EL (cell line): ENCODE data around the gene CACNG4.

Experiments used
- DNase-seq: peaks from one replicate; pipeline ENCODE4 v3.0.0-alpha.2; 2016

CACNG4 gene

DNA sequence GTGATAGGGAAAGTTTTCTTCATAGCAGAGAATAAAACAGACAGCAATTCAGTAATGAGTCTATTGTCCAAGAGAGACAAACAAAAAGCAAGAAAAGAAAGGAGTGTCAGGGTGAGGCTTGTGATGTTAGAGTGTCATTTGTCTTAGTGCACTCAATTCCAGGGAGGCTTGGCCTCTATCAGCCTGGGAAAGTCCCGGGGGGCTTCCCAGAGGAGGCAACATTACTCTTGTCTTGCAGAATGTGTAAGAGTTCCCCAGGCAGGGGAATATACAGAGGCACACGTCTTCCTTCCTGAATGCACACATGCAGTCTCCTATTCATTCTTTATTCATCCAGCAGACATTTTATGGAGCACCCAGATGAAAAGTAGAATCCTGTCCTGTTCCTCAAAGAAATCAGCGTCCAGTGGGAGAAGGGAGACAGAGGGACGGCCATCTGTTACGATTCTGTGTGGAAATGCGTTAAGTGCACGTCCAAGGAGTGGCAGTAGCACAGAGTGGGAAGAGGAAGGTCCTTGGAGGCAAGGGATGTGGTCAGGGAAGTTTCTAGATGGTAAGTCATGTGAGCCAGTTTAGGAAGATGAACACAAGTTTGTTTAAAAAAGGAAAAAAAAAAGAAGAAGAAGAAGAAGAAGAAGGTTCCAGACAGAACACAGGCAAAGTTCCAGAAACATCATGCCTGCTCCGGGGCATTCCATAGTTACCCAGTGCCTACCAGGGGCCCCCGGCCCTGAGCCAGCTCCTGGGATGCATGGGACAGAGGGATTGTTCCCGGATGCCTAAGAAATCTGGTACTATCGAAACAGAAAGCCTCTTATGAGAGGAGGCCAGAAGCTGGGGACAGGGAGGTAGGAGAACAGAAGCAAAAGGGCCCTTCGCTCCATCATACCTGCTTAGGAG lies 21.1 kb downstream of the CACNG4 start:
- DNase-seq: no peak

DNA sequence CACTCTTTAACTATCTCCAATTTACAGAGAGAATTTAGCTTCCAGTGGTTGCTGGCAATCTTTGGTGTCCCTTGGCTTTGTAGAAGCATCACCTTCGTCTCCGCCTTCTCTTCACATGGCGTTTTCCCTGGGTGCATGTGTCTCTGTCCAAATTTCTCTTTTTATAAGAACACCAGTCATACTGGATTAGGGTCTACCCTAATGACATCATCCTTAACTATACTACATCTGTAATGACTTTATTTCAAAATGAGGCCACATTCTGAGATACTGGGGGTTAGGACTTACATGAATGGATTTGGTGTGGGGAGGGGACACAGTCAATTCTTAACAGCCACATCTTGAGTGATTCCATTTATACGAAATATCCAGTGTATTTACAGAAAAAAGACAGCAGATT lies 22.2 kb downstream of the CACNG4 start:
- DNase-seq: no peak

DNA sequence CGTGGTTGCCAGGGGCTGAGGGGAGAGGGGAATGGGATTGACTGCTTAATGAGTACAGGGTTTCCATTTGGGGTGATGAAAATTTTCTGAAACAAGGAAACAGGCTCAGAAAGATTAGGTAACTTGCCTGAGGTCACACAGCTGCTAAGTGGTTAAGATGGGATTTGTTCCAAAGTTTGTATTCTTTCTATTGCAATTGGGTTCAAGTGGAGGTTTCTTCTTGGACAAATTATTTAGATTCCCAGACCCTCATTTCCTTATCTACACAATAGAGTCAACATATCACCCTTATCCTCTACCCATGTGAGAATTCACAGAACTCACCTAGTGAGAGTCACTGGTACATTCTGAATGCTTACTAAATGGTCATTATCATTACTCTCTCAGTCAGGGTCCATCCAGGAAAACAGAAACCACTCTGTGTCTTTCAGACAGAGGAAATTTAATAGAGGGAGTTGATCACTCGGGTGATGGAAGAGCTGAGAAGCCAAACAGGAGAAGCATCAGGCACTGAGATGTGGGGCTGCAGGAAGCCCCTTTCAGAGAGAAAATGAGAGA lies 22.6 kb downstream of the CACNG4 start:
- no peak for DNase-seq

DNA sequence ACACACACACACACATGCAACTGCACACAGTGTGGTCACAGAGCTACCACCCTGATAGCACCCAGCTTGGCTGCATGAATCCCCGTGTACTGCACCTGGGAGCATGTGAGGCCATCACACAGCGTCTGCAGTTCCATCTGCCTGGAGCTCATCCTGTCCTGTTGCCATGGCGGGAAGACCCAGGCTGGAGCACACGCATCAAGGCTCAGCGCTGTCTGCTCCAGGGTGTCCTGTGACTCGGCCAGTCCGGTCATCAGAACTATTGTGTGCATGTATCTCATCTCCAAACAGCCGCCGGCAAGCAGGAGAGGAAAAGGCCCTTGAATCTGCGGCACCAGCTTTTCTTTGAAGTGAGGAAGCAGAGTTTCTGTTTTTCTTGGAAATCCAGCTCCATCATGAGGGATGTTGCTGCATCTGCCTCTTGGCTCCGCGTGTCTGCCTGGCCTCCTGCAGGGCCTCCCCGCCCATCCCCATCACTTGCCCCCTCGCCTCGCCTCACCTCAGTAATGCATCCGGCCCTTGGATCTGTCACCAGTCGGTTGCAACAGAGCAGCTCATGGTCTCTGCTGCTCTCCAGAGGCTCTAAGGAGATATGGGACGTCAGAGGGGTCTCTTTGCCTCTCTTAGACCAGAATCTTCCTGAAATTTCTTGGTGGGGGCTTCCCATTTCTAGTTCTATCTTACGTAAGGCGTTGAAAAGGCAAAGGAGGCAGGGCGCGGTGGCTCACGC lies 23.7 kb downstream of the CACNG4 start:
- DNase-seq: no peak

DNA sequence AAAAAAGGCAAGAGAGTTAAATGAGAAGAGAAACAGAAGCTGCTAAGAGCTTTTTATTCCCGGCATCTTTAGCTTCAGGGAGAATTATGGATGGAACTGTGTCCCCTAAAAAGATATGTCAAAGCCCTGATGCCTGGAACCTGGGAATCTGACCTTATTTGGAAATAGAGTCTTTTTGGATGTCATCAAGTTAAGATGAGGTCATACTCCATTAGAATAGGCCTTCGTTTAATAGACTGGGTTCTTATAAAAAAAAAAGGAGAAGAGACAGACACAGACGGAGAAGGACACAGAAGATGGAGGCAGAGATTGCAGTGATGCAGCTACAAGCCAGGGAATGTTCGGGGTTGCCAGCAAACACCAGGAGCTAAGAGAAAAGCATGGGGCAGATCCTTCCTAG lies 24.6 kb downstream of the CACNG4 start:
- no peak for DNase-seq

DNA sequence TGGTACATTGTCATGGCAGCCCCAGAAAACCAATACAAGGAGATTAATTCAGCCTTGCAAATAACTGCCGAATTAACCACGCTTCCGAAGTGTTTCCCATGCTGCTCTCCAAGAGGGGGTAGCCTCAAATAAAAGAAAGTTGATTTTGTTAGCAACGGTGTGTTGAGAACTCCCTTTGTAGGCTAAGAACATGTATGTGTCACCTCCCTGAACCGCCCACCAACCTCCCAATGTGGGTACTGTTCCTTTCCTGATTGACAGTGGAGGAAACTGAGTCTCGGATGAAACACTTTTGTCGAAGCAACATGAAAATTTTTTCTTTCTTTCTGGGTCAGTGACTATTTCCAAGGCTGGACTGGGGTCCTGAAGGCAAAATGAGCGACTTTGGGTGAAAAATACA lies 25.1 kb downstream of the CACNG4 start:
- DNase-seq: no peak

DNA sequence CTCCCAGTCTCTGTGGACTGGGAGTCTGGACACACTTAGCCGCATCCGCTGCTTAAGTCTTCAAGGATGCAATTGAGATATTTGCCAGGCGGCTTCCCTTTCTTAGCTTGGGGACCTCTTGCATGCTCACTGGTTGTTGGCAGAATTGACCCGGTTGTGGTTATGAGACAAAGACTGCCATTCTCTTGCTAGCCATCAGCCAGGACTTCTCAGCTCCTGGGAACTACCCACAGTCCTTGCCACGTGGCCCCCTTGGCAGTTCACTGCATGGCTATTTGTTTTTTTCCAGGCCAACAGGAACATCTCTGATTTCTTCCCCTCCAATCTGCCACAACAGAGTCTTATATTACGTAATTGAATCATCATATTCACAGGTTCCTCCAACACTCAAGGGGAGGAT lies 25.5 kb downstream of the CACNG4 start:
- no peak for DNase-seq

DNA sequence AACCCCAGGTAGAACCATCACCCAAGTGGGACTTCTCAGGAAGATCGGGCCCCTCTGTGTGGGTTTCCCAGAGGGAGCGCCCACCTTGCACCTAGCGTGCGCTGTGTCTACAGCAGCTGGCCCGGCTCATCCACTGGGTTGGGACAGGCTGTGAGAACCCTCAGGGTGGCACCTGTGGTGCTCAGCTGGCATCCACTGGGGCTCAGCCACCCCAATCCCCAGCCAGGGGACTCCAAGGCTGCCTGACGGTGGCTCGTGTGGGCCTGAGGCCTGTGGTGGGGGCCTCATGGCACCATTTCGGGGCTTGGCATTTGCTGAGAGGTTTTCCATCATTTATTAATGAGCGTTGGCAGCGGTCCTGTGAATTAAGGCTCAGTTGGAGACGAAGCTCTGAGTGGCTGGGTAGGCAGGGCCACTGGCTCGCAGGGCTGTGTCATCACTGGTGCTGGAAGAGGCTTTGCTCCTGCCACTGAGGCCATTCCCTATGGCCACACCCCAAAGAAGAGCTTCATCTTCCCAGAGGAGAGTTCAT lies 28.5 kb downstream of the CACNG4 start:
- no peak for DNase-seq

DNA sequence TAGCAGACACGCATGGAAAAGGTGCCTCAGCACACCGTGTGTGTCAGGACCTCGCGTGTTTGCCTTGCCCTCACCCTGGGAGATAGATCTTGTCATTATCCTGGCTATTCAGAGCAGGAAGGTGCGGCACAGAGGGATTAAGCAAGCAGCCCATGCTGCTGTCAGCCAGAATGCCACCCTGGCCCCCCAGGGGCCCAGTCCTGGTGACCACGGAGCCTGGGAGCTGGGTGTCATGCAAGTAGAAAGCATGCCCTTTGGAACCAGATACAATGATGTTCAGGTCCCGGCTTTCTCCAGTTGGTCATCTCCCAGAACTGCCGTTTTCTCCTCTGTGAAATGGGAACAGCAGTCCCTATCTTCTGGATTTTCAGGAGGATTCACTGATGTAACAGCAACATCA lies 29.9 kb downstream of the CACNG4 start:
- no peak for DNase-seq

DNA sequence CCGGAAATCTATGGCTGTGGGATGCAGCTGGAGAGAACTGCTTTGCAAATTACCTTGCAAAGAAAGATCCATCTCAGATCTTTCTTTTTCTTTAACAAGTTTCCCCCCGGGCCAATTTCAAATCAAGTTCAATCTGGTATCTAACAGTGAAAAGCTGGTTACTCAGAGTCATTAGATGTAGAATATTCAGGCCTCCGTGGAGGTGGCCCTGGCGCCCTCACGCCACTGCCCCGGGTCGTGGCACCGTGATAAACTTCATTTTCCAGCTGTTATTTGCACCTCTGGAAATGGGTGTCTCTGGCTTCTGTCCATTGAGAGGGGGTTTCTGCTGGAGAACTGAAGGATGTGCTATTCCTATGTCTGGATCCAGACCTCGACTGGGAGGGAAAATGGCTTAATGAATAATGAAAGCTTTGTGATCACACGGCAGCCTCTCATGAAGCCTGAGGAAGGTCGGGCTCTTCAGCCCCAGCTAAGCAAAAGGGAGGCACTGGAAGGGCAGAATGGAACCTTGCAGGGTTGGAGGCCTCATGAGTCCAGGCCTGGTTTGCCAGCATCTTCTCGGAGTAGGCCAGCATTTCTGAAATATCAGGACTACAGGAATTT lies 30.5 kb downstream of the CACNG4 start:
- DNase-seq: no peak

DNA sequence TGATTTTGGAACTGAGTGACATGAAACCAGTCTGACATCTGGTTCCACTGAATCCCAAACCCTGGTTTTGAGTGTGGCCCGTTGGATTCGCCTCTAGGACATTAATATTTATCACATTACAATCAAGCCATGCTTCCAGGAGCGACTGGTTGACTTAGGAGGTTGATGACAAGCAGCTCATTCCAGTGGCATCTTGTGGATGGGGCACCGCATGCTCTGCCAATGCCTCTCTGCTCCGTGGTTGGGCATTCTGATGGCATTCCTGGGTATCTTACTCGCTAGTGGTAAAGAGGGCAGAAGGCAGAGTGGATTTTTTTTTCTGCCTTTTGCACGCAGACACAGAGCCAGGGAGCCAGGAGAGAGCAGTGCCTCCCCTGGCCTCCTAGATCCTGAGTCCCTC lies 31.4 kb downstream of the CACNG4 start:
- no peak for DNase-seq

DNA sequence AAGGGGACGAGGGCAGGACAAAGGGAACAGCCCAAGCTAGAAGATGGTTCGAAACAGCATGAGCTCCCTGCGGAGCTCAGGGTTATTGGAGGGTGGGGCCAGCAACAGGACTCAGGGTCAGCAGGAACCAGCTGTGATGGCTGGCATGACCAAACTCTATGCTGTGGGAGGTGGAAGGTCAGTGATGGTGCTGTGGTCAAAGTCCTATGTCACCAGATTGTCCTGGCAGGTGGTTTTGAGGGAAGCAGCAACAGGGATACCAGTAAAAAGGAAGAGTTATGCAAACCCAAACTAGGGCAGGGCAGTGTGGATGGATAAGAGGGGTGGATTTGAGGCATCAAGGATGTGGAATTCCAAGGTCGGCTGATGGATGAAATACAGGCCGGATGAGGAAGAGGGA lies 32.4 kb downstream of the CACNG4 start:
- no peak for DNase-seq

DNA sequence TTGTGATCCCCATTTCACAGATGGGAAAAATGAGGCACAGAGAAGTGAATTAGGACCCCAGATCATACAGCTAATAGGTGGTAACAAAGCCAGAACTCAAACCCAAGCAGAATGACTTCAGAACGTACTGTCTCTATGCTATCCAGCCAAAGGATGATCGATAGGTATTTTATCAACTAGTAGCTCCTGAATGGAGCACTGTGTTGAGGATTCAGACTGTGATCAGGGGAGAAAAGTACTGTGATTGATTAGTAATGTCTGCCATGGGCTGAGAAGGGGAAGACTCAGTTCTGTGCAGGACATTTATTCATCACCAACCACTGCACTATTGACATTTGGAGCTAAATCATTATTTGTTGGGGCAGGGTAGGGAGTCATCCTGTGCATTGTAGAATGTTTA lies 38.7 kb downstream of the CACNG4 start:
- no peak for DNase-seq

DNA sequence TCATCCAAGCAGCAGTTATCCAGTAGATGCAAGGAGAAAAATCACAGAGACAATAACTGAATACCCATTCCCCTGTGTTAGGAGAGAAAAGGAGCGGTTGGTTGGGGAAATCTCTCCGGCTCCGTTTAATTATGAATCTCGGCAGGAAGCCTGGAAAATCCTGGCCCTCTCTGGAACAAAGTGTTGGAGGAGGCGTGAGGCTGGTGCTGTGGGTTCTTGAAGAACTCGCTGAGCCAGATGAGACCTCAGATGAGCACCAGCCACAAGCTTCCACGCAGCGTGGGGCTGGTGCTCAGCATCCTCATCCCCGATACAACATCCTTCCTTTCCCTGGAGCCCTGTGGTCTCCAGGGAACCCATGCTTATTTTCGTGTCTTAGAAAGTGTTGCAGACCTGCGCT lies 39.7 kb downstream of the CACNG4 start:
- no peak for DNase-seq

DNA sequence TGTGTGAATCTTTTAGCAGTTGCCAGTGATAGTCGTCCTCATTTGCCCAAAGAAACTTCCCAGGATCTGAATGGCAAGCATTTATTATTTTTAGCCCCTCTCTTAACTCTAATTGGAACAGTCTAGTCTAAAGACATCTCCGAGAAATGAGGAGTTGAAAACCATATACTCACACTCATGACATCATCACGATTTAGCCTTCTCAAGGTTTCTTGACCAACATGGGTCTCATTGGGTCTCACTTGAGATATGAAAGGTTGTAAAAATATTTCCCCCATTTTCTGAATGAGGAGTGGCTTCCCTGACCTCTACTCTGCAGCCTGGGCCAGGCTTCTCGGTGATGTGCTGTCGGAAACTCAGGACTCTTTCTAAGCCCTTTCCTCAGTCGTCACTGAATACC lies 42.8 kb downstream of the CACNG4 start:
- DNase-seq: no peak

DNA sequence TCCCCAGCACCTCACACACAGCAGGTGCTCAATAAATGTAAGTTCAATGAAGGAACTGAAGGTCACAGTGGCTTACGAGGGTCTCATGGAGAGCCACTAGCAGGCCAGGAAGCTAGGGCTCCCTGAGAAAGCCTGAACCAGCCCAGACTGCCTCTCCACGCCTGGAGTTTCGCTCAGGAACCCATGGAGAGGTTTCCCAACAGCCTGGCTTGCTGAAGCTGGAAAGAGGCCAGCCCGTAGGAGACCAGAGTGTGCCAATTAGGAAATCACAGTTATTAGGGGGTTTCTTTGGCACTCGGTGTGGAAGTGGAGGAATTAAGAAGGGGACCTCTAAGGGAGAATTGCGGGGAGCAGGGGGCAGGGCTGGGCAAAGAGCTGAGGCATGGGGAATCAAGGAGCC lies 43.6 kb downstream of the CACNG4 start:
- DNase-seq: no peak

DNA sequence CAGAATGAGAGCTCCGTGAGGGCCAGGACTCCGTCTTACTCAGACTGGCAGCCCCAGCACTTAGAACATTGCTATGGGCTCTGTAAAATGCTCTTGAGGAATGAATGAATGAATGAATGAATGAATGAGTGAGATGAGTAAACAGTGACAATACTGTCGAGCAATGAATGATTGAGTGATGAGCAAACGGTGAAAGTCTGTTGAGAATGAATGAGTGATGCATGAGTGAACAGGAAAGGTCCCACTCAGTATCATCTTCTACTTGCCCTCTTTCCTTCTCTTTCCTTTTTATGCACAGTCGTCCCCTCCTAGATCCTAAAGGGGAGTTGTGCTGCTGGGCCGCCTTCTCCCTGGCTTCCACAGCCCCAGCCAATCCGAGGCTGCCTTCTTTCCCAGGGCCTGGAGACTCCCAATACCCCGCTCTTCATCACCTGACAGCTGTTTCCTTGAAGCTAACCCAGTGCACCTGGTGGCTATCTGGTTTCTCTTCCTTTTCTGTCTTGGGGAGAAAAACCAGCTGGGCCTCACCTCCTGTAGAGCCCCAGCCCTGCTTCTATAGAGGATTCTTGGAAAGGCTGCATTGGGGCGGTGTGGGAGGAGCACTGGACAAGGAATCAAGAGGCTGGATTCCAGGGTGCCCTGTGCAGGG lies 47.1 kb downstream of the CACNG4 start:
- DNase-seq: no peak

DNA sequence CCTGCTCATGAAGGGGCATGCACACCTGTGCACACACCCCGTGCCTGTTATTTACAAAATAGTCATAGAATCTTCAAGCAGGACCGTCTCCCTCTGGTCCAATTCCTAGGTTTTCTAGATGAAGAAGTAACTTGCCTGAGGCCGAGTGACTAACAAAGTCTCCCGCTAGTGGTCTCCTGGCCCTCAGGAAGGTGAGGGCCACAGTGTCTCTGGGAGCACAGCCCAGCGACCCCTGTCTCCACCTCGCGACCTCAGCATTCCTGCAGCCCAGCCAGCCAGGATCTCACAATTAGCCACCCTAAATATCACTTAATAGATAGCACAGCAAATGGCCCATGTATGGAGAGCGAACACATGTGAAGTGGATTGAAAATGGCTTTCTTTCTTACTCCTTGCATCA lies 49.4 kb downstream of the CACNG4 start:
- no peak for DNase-seq

DNA sequence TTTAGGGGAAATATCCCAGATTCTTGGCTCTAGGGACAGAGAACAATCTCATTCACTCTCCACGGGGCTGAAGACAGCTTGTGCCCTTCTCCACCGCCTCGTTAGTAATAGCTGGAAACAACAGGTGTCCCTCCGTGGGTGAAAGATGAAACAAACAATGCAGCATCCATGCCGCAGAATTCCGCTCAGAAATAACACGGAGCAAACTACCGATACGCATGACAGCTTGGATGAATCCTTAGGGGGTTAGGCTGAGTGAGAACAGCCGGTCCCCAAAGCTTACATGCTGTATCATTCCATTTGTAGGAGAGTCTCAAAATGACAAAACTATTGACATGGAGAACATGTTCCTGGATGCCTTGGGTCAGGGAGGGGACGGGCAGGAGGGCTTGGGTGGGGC lies 50.5 kb downstream of the CACNG4 start:
- DNase-seq: no peak

DNA sequence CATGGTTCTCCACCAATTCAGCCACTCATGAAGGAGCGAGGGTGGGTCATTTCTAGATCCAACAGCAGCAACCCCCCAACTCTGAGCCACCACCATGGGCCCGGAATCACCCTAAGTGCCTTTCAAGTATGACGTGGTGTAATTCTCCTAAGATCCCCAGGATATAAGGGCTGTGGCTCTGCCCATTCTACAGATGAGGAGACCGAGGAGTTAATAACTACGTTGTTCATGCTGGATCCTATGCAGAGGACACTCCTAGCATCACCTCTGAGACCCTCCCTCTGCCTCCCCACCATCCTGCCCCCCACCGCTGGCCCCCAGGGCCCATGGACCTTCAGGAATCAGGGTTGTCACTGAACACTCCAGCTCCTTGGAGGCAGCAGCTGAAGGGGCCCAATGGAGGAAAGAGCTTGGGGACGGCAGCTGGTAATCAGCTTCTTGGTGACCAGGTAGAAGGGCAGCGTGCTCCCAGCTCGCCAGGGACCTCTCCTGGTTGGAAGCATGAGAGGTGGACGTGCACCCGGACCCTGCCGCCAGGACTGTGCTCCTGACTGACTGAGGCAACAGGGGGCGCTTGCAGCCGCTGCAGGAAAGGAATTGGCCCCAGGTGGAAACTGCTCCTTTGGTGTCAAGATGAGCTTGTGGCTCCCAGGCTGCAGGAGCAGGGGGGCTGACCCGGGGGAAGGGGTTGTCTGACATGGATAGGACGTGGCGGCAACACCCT lies 51.7 kb downstream of the CACNG4 start:
- no peak for DNase-seq

DNA sequence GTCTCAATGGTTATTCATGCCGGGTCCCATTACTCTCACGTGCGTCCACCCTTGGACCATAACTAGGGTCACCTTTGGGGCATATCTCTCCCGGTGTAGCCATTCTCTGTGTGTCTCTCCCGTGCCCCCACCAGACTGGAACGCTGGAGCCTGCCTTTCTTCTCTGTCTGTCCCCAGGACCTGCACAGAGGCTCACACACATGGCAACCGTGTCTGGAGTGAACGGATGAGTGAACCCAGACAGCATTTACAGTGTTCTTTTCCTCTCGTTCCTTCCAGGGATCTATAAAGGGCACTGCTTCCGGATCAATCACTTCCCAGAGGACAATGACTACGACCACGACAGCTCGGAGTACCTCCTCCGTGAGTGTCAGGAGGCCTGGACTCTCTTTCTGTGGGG lies 53.4 kb downstream of the CACNG4 start:
- DNase-seq: no peak
